ENCODE data around the gene DPY30.
"Not testable (repeated sequence)": the region's sequence is repeated elsewhere in the genome, so short reads cannot be mapped to it uniquely, and the experiment has no call there.

GRCh38 chr2:32018789-32019482, 20.7 kb downstream of the DPY30 start:
- TF ChIP-seq ISL1 (CRISPR knock-in tag; IDR thresholded peaks at IDR 0.05); TCF4 (CRISPR knock-in tag; IDR thresholded peaks at IDR 0.05; ENCODE audit: borderline replicate concordance); PATZ1 (CRISPR knock-in tag; IDR thresholded peaks at IDR 0.05; ENCODE audit: borderline replicate concordance); CREB5 (CRISPR knock-in tag; IDR thresholded peaks at IDR 0.05; ENCODE audit: low read depth); ZFP3 (CRISPR knock-in tag; IDR thresholded peaks at IDR 0.05); ZNF8 (CRISPR knock-in tag; IDR thresholded peaks at IDR 0.05); RARB (CRISPR knock-in tag; IDR thresholded peaks at IDR 0.05): not testable (repeated sequence)
